GM18502 (cell line): ENCODE results near the gene STAB1.

Source experiments
- ATAC-seq: cut with Tn5 transposase; IDR thresholded peaks from one replicate; pipeline ENCODE4 v1.9.1; 2021; ENCODE audit warnings: mild to moderate bottlenecking; ENCODE audit not compliant: unreplicated experiment, poor library complexity

The STAB1 gene

DNA sequence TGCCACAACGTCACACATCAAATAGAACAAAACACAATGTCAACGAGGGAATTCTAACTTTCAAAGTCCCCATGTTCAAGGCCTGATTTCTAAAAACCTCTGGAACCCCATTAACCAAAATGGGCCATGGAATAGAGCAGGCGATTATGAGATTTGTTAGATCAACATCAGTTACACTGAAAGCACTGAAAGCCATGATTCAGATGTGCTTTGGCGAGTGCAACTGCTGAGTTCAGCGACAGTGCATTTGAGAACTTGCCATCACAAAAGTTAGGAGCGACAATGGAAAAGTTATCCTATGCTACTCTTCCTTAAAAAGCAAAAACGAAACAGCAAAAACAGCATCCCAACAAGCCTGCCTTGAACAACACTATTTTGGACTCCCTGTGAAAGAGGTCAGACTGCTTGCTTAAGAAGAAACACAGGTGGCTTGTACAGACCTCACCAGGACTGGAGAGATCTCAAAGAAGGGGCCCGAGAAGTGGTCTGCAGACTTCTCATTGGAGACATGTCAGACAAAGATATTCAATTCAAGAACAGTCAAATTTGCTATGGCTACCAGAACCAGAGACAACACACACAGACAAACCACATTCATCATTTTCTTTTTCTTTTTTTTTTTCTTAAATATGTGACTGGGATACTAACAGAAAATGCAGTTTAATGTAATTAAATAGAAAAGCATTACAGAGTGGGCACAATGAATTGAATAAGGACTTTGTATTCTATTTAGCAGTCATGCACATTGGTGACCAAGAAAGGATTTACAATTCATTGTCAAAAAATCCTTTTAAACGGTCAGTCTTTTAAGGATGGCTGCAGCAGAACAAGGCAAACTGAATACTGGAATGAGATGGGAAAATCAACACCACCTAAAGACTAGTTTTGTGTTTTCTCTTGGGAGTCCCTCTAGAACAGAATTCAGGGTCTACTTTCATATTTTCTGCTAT, 62.1 kb downstream of the STAB1 start:
- no peak for ATAC-seq

DNA sequence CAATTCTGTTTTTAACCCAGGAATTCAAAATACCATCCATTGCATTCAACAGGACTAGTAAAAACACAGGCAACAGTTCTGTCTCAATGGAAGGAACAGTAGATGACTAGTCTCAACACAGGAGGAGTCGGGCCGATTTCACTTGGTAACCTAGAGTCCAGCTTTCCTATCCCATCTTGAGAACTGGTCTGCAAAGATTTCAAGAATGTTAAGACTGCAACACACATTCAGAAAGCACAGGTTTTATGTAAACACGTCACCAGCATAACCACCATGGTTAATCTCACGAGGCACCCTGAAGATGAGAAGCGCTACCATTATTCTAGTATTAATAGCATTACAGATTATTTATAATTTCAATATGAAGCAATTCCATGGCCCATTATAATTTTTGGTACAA, 63.3 kb downstream of the STAB1 start:
- no peak for ATAC-seq

- ATAC-seq: no peak
Observed at GRCh38 chr3:52561028-52561747, 66.0 kb downstream of the STAB1 start.

- no peak for ATAC-seq
Observed at GRCh38 chr3:52563984-52564383, 68.8 kb downstream of the STAB1 start.

DNA sequence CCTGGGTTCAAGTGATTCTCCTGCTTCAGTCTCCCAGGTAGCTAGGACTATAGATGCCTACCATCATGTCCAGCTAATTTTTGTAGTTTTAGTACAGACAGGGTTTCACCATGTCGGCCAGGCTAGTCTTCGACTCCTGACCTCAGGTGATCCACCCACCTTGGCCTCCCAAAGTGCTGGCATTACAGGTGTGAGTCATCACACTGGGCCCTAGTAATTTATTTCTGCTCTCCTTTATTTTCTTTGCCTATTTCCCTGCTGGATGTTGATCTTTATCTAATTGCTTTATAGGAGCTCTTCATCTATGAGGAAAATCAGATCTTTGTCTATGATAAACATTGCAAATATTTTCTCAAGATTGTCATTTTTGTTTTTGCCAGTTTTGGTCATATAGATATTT, 72.9 kb downstream of the STAB1 start:
- ATAC-seq: no peak

DNA sequence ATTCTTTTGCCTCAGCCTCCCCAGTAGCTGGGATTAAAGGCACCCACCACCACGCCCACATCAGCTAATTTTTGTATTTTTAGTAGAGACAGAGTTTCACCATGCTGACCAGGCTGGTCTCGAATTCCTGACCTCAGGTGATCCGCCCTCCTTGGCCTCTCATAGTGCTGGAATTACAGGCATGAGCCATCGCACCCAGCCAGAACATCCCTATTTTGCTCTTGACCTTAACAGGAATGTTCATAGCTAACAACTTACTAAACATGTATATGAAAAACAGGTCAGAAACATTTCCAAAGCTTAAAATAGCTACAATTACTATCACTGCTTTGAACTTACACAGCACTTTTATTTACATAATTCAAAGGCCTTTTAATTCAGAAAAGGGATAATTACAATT, 74.9 kb downstream of the STAB1 start:
- ATAC-seq: no peak

- ATAC-seq: no peak
Observed at GRCh38 chr3:52572221-52572620, 77.1 kb downstream of the STAB1 start.
